ENCODE measurements around the gene ANGPTL7.

- TF ChIP-seq CTCF (IDR thresholded peaks at IDR 0.05) (no peak), POLR2A (IDR thresholded peaks at IDR 0.05) (no peak)
Measured at GRCh38 chr1:11180342-11180744, 8.8 kb upstream of the ANGPTL7 start.
